T-cell (primary cell): ENCODE measurements around the gene JOSD2. TPM values are rescaled to one million over a fixed set of nuclear protein-coding genes. Genes with fewer than 3 reads are reported as not detected.
A peak's percentile ranks its signal among the peaks of the same experiment; 100 is the strongest.

Source experiments
- ATAC-seq, 4 experiments: fragments of 200-7000 bp in 3 of 4; fragments of 150-1000 bp in 1 of 4; cut with Tn5 transposase; replicated peaks in 1 of 4; 1 replicate in 3 of 4; 2 replicates in 1 of 4; pipeline ENCODE4 v1.10.0; 2021; ENCODE audit warnings: moderate library complexity in 3 of 4, mild to moderate bottlenecking in 2 of 4, moderate number of reproducible peaks in 1 of 4
- CTCF ChIA-PET, 2 donors: fragments of 300-600 bp; sonication (Branson Sonifier 250); formaldehyde crosslinking; loops; one replicate each; lab custom pipeline; 2022; ENCODE audit warnings: antibody characterized with exemption in 2 of 2; lab: Charles Lee
- POLR2A ChIA-PET, 2 donors: fragments of 300-600 bp; sonication (Branson Sonifier 250); formaldehyde crosslinking; loops; one replicate each; lab custom pipeline; 2022; ENCODE audit warnings: antibody characterized with exemption in 2 of 2; lab: Charles Lee
- DNase-seq, 35 experiments: peaks; one replicate each; pipeline versions ENCODE4 v3.0.0 to v3.0.0-alpha.2; 2013 to 2023
- H3K27ac ChIP-seq: one replicate; pipeline ENCODE4 v1.5.1; 2013; ENCODE audit warnings: low read length
- H3K27me3 ChIP-seq, 2 experiments: replicated peaks in 1 of 2; 1 replicate in 1 of 2; 2 replicates in 1 of 2; pipeline versions ENCODE4 v1.6.1 to v1.7.0; 2013; ENCODE audit warnings: low read length in 1 of 2, mixed read lengths in 1 of 2; ENCODE audit not compliant: control insufficient read depth in 2 of 2, insufficient read depth in 2 of 2; ENCODE audit errors: extremely low read depth in 1 of 2
- H3K36me3 ChIP-seq, 2 donors: 1 replicate in 1 of 2; 2 replicates in 1 of 2; pipeline versions ENCODE4 v1.6.1 to v1.7.0; 2013; ENCODE audit warnings: low read length in 1 of 2; ENCODE audit not compliant: control insufficient read depth in 2 of 2, insufficient read depth in 1 of 2; ENCODE audit errors: extremely low read depth in 1 of 2
- H3K4me1 ChIP-seq, 2 experiments: 1 replicate in 1 of 2; 2 replicates in 1 of 2; pipeline versions ENCODE4 v1.6.1 to v1.7.0; 2013; ENCODE audit warnings: low read length in 2 of 2, mixed read lengths in 1 of 2; ENCODE audit not compliant: insufficient read depth in 2 of 2, control insufficient read depth in 1 of 2; ENCODE audit errors: extremely low read depth in 1 of 2
- H3K4me3 ChIP-seq, 2 donors: 1 replicate in 1 of 2; 2 replicates in 1 of 2; pipeline versions ENCODE4 v1.5.1 to v1.7.0; 2013; ENCODE audit warnings: mild to moderate bottlenecking in 2 of 2, low read length in 1 of 2, moderate library complexity in 1 of 2; ENCODE audit not compliant: control insufficient read depth in 1 of 2; ENCODE audit errors: extremely low read depth in 1 of 2
- H3K9me3 ChIP-seq: 2 replicates; pipeline ENCODE4 v1.7.0; 2013
- H3K27ac Mint-ChIP-seq, 2 donors: one replicate each; pipeline ENCODE4 v1.8.0; 2020 to 2021; ENCODE audit warnings: mild to moderate bottlenecking in 2 of 2, mixed read lengths in 2 of 2
- H3K27me3 Mint-ChIP-seq, 2 donors: one replicate each; pipeline ENCODE4 v1.8.0; 2021 to 2022; ENCODE audit warnings: mixed read lengths in 2 of 2
- H3K36me3 Mint-ChIP-seq: one replicate; pipeline ENCODE4 v1.8.0; 2021; ENCODE audit warnings: mixed read lengths
- H3K4me1 Mint-ChIP-seq, 3 donors: one replicate each; pipeline ENCODE4 v1.8.0; 2020 to 2022; ENCODE audit warnings: mixed read lengths in 3 of 3, mild to moderate bottlenecking in 1 of 3
- H3K4me3 Mint-ChIP-seq, 3 donors: one replicate each; pipeline ENCODE4 v1.8.0; 2020 to 2022; ENCODE audit warnings: mild to moderate bottlenecking in 3 of 3, mixed read lengths in 3 of 3, moderate library complexity in 3 of 3
- H3K9me3 Mint-ChIP-seq, 3 donors: one replicate each; pipeline ENCODE4 v1.8.0; 2020 to 2022; ENCODE audit warnings: mixed read lengths in 3 of 3
- WGBS: methylation state at CpG from one replicate; pipeline ENCODE4 v1.1.5; 2013; ENCODE audit warnings: missing lambda C conversion rate; ENCODE audit not compliant: insufficient coverage; 5-methylcytosine and 5-hydroxymethylcytosine counted together
- total RNA-seq, 35 experiments: library from RNA in 6 of 35; stranded (reverse) in 6 of 35; fragments of 120-200 nt in 1 of 35; gene quantifications; one replicate each; pipeline versions ENCODE4 v1.2.1 to v1.2.4 and lab custom pipeline; 2013 to 2026

JOSD2 gene
- total RNA-seq, 5 donors from 2014 or later (not counting 1 experiment from before 2014, with no cell fraction given), result 15.4 to 45.7 (median 40.6) TPM

- Histone ChIP-seq H3K36me3 (no peaks in the 10 kb centered on the region), H3K27me3 (peaks cover 0 to 20% of the 10 kb centered on the region in 2 experiments), H3K27ac (no peak overlapping the region), H3K4me1 (peaks cover 2 to 22% of the 10 kb centered on the region in 2 experiments), H3K9me3 (no peaks in the 10 kb centered on the region), H3K4me3 (no peak overlapping the region)
- ATAC-seq, result no peak
- Mint-ChIP-seq H3K9me3 (no peaks in the 10 kb centered on the region), H3K36me3 (no peaks in the 10 kb centered on the region), H3K27me3 (peaks cover 0 to 5% of the 10 kb centered on the region in 2 donors), H3K4me3 (peak overlapping the region in 2 of 3 donors; percentile 54 to 72), H3K27ac (no peak overlapping the region), H3K4me1 (peaks cover 14 to 23% (median 18%) of the 10 kb centered on the region in 3 donors)
- POLR2A ChIA-PET, result no interaction called here
- no peak for DNase-seq
- 100% methylated on average over 2 of the region's 3 CpGs for WGBS
- CTCF ChIA-PET, result interaction anchor here in 1 of 2 donors (0.6 kb wide), 1 partner anchor 133 kb away, joined by 3 read pairs; the partner anchor contains the start of gene NR1H2
Observed at GRCh38 chr19:50508843-50509190, 2.2 kb downstream of the JOSD2 start.

- Mint-ChIP-seq H3K27me3 (peaks cover 0 to 2% of the 10 kb centered on the region in 2 donors), H3K4me1 (peaks cover 14 to 23% (median 18%) of the 10 kb centered on the region in 3 donors), H3K27ac (no peak overlapping the region), H3K36me3 (no peaks in the 10 kb centered on the region), H3K9me3 (no peaks in the 10 kb centered on the region), H3K4me3 (no peak overlapping the region)
- Histone ChIP-seq H3K9me3 (no peaks in the 10 kb centered on the region), H3K4me3 (no peak overlapping the region), H3K36me3 (no peaks in the 10 kb centered on the region), H3K27ac (no peak overlapping the region), H3K4me1 (peaks cover 2 to 22% of the 10 kb centered on the region in 2 experiments), H3K27me3 (peaks cover 0 to 8% of the 10 kb centered on the region in 2 experiments)
- ChIA-PET CTCF (no interaction called here), POLR2A (no interaction called here)
- DNase-seq (no peak), ATAC-seq (no peak)
- WGBS, result 84% methylated on average over 2 of the region's 8 CpGs
Observed at GRCh38 chr19:50507376-50507775, 3.6 kb downstream of the JOSD2 start.

DNA sequence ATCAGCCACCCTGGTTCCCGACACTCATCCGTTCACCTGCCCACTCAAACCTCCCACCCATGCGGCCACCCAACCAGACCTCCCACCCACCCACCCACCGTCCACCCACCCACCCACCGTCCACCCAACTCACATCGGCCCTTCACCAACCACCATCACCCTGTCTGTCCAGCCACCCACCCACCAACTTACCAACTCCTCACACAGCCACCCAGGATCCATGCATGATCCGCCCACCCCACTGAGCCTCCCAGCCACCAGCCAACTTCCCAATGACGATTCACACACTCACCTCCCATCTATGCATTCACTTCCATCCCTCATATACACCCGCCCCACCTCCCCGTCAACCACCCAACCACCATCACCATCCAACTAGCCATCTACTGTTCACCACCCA is 4.3 kb downstream of the JOSD2 start:
- Mint-ChIP-seq H3K4me1 (peaks cover 12 to 21% (median 15%) of the 10 kb centered on the region in 3 donors), H3K27ac (no peak overlapping the region), H3K27me3 (peaks cover 0 to 2% of the 10 kb centered on the region in 2 donors), H3K36me3 (no peaks in the 10 kb centered on the region), H3K4me3 (no peak overlapping the region), H3K9me3 (no peaks in the 10 kb centered on the region)
- Histone ChIP-seq H3K27me3 (peaks cover 0 to 3% of the 10 kb centered on the region in 2 experiments), H3K4me1 (peaks cover 2 to 15% of the 10 kb centered on the region in 2 experiments), H3K9me3 (no peaks in the 10 kb centered on the region), H3K27ac (no peak overlapping the region), H3K36me3 (no peaks in the 10 kb centered on the region), H3K4me3 (no peak overlapping the region)
- ATAC-seq (no peak), DNase-seq (no peak)
- 96% methylated on average over 6 of the region's 10 CpGs for WGBS
- CTCF ChIA-PET, result no interaction called here
- POLR2A ChIA-PET, result no interaction called here

GRCh38 chr19:50505856-50506611 is 5.0 kb downstream of the JOSD2 start:
- peaks cover 2 to 11% of the 10 kb centered on the region in 2 experiments for H3K4me1 ChIP-seq
- Mint-ChIP-seq H3K4me3 (no peak overlapping the region), H3K27ac (no peak overlapping the region)

GRCh38 chr19:50501568-50502475 is 9.2 kb downstream of the JOSD2 start:
- CTCF ChIA-PET, result no interaction called here
- Mint-ChIP-seq H3K36me3 (no peaks in the 10 kb centered on the region), H3K9me3 (no peaks in the 10 kb centered on the region), H3K4me3 (no peak overlapping the region), H3K4me1 (no peaks in the 10 kb centered on the region), H3K27me3 (no peaks in the 10 kb centered on the region), H3K27ac (no peak overlapping the region)
- Histone ChIP-seq H3K4me1 (no peaks in the 10 kb centered on the region), H3K27ac (no peak overlapping the region), H3K36me3 (no peaks in the 10 kb centered on the region), H3K4me3 (no peak overlapping the region), H3K27me3 (no peaks in the 10 kb centered on the region), H3K9me3 (no peaks in the 10 kb centered on the region)
- ATAC-seq (no peak), DNase-seq (no peak)
- WGBS, result 82% methylated on average over 15 of the region's 25 CpGs
- POLR2A ChIA-PET, result no interaction called here

More at GRCh38 chr19:50505856-50506611, 5.0 kb downstream of the JOSD2 start:
- no peak overlapping the region for H3K4me3 ChIP-seq
- H3K27me3 ChIP-seq, result no peaks in the 10 kb centered on the region
- peaks cover 7 to 16% (median 8%) of the 10 kb centered on the region in 3 donors for H3K4me1 Mint-ChIP-seq
- no peak overlapping the region for H3K27ac ChIP-seq
- no peaks in the 10 kb centered on the region for H3K36me3 ChIP-seq
- CTCF ChIA-PET, result no interaction called here
- no peaks in the 10 kb centered on the region for H3K9me3 Mint-ChIP-seq
- 96% methylated on average over 17 of the region's 30 CpGs for WGBS
- POLR2A ChIA-PET, result no interaction called here
- H3K36me3 Mint-ChIP-seq, result no peaks in the 10 kb centered on the region
- ATAC-seq (no peak), DNase-seq (no peak)
- no peaks in the 10 kb centered on the region for H3K9me3 ChIP-seq
- no peaks in the 10 kb centered on the region for H3K27me3 Mint-ChIP-seq

- Histone ChIP-seq H3K4me1 (no peaks in the 10 kb centered on the region), H3K27me3 (no peaks in the 10 kb centered on the region), H3K4me3 (no peak overlapping the region), H3K9me3 (no peaks in the 10 kb centered on the region), H3K27ac (no peak overlapping the region), H3K36me3 (no peaks in the 10 kb centered on the region)
- Mint-ChIP-seq H3K9me3 (no peaks in the 10 kb centered on the region), H3K4me1 (no peaks in the 10 kb centered on the region), H3K36me3 (no peaks in the 10 kb centered on the region), H3K27me3 (no peaks in the 10 kb centered on the region), H3K27ac (no peak overlapping the region), H3K4me3 (no peak overlapping the region)
- WGBS, result 86% methylated on average over 10 of the region's 12 CpGs
- ChIA-PET POLR2A (no interaction called here), CTCF (no interaction called here)
- DNase-seq, result no peak
- ATAC-seq, result no peak
Observed at GRCh38 chr19:50501186-50501567, 9.8 kb downstream of the JOSD2 start.
